NCI-H146 treated with DMSO at 0.1 percent for 48 hours (cell line): Measurements from ENCODE around the gene PRPSAP2.

Source experiments
- DNase-seq: peaks from one replicate; lab custom pipeline; 2025; ENCODE audit not compliant: unreplicated experiment; lab: John Stamatoyannopoulos, UW

Gene PRPSAP2

GRCh38 chr17:18977646-18978045 is 119.7 kb downstream of the PRPSAP2 start:
- DNase-seq, result no peak

- DNase-seq, result no peak
Measured at GRCh38 chr17:18978050-18978449, 120.1 kb downstream of the PRPSAP2 start.

DNA sequence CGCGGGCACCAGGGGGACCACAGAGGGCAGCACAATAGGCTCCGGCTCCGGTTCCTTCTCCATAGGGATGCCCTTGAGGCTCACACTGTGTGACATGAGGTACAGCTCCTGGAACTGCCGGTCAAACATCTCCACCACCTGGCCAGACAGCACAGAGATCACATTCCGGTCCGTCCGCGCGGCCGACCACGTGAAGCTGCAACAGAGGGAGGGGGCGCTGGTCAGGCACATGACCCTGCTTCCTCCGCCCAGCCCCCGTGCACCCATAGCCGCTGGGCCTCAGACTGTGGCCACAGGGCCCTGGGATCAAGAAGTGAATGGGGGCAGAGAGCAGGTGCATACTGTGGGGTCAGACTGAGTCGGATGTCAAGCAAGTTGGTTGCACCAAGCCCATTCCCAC is 120.7 kb downstream of the PRPSAP2 start:
- DNase-seq, result no peak
